T-helper 17 cell (primary cell): ENCODE measurements around the gene HEATR5B. TPM values are rescaled to one million over a fixed set of nuclear protein-coding genes. Genes with fewer than 3 reads are reported as not detected.
A peak's percentile ranks its signal among the peaks of the same experiment; 100 is the strongest.

Source experiments
- ATAC-seq: fragments of 150-1000 bp; cut with Tn5 transposase; 2 replicates; pipeline ENCODE4 v1.10.0; 2021; ENCODE audit warnings: mild to moderate bottlenecking, moderate library complexity
- DNase-seq, 3 donors: peaks; one replicate each; pipeline versions ENCODE4 v3.0.0 to v3.0.0-alpha.2; 2020 to 2021
- H3K9me3 ChIP-seq: one replicate; pipeline ENCODE4 v1.7.0; 2013; ENCODE audit warnings: low read length, mild to moderate bottlenecking; ENCODE audit not compliant: control insufficient read depth, poor library complexity, severe bottlenecking
- H3K27ac Mint-ChIP-seq: one replicate; pipeline ENCODE4 v1.8.0; 2022; ENCODE audit warnings: mild to moderate bottlenecking, moderate library complexity, mixed read lengths
- H3K27me3 Mint-ChIP-seq: one replicate; pipeline ENCODE4 v1.8.0; 2022; ENCODE audit warnings: mixed read lengths
- H3K36me3 Mint-ChIP-seq: one replicate; pipeline ENCODE4 v1.8.0; 2022; ENCODE audit warnings: low read depth, mixed read lengths
- H3K4me1 Mint-ChIP-seq: one replicate; pipeline ENCODE4 v1.8.0; 2022; ENCODE audit warnings: mild to moderate bottlenecking, mixed read lengths
- H3K4me3 Mint-ChIP-seq: one replicate; pipeline ENCODE4 v1.8.0; 2022; ENCODE audit warnings: mild to moderate bottlenecking, moderate library complexity, mixed read lengths
- total RNA-seq, 4 donors: library from RNA in 2 of 4; stranded (reverse) in 2 of 4; gene quantifications; one replicate each; pipeline ENCODE4 v1.2.3 and lab custom pipeline; 2022 to 2026

Gene HEATR5B
- total RNA-seq, 2 donors from 2014 or later: 30.0 to 37.6 TPM

- Mint-ChIP-seq H3K27ac (no peak overlapping the region), H3K4me1 (peaks cover 5% of the 10 kb centered on the region), H3K27me3 (no peaks in the 10 kb centered on the region), H3K4me3 (no peak overlapping the region), H3K36me3 (peaks cover 7% of the 10 kb centered on the region)
- DNase-seq (no peak), ATAC-seq (no peak)
- H3K9me3 ChIP-seq: no peaks in the 10 kb centered on the region
Measured at GRCh38 chr2:37052600-37053332, 31.4 kb downstream of the HEATR5B start.

GRCh38 chr2:37039580-37039979, 44.6 kb downstream of the HEATR5B start:
- H3K9me3 ChIP-seq: no peaks in the 10 kb centered on the region
- H3K4me1 Mint-ChIP-seq: peaks cover 2% of the 10 kb centered on the region
- no peak overlapping the region for H3K27ac Mint-ChIP-seq
- ATAC-seq (no peak), DNase-seq (no peak)
- H3K27me3 Mint-ChIP-seq: no peaks in the 10 kb centered on the region
- H3K4me3 Mint-ChIP-seq: no peak overlapping the region
- peaks cover 2% of the 10 kb centered on the region for H3K36me3 Mint-ChIP-seq

GRCh38 chr2:37037771-37038170, 46.4 kb downstream of the HEATR5B start:
- Mint-ChIP-seq H3K27ac (no peak overlapping the region), H3K36me3 (peaks cover 3% of the 10 kb centered on the region)
- ATAC-seq: no peak

GRCh38 chr2:37029758-37030157, 54.4 kb downstream of the HEATR5B start:
- DNase-seq (no peak), ATAC-seq (no peak)
- Mint-ChIP-seq H3K27ac (no peak overlapping the region), H3K4me1 (peaks cover 2% of the 10 kb centered on the region), H3K4me3 (no peak overlapping the region), H3K27me3 (no peaks in the 10 kb centered on the region), H3K36me3 (peaks cover 8% of the 10 kb centered on the region)
- H3K9me3 ChIP-seq: no peaks in the 10 kb centered on the region

More at GRCh38 chr2:37037771-37038170, 46.4 kb downstream of the HEATR5B start:
- Mint-ChIP-seq H3K4me1 (no peaks in the 10 kb centered on the region), H3K4me3 (no peak overlapping the region), H3K27me3 (no peaks in the 10 kb centered on the region)
- DNase-seq: no peak
- H3K9me3 ChIP-seq: no peaks in the 10 kb centered on the region

- no peak overlapping the region for H3K27ac Mint-ChIP-seq
- H3K4me3 Mint-ChIP-seq: no peak overlapping the region
- no peak for ATAC-seq
- peaks cover 14% of the 10 kb centered on the region for H3K36me3 Mint-ChIP-seq
- peaks cover 4% of the 10 kb centered on the region for H3K4me1 Mint-ChIP-seq
- no peak for DNase-seq
- no peaks in the 10 kb centered on the region for H3K9me3 ChIP-seq
- no peaks in the 10 kb centered on the region for H3K27me3 Mint-ChIP-seq
Measured at GRCh38 chr2:37026050-37026449, 58.1 kb downstream of the HEATR5B start.

DNA sequence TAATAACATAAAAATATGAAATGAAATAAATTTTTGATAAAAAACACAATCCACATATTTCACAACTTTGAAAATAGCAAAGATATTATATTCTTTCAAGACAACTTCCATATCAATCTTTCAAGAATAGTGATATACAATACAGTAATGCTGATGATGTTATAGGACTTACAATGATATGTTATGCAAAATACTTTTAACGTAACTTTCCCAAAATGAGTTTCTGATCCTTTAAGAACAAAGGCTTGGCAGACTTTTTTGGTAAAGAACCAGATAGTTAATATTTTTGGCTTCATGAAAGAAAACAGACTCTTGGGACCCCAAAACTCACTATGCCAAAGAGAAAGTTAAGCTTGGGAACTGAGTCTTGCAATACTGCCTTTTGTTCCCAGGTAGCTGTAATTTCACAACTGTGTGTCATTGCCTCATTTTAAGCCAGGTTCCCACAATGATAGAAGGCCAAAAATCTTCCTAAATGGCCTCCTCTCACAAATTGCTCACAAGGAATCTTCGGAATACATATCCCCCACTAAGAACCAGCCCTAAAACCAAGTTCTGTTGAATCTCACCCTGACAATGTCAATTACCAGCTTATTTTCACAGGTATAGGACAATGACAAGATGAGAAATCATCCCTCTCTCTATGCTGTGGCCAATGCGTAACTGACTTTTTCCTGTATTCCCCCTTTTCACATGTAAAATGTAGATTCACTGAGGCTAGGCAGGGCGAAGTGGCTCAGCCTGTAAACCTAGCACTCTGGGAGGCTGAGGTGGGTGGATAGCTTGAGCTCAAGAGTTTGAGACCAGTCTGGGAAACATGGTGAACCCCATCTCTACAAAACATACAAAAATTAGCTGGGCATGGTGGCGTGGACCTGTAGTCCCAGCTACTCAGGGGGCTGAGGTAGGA, 63.0 kb downstream of the HEATR5B start:
- no peaks in the 10 kb centered on the region for H3K9me3 ChIP-seq
- H3K4me1 Mint-ChIP-seq: peaks cover 6% of the 10 kb centered on the region
- no peak for DNase-seq
- ATAC-seq: no peak
- no peaks in the 10 kb centered on the region for H3K27me3 Mint-ChIP-seq
- no peak overlapping the region for H3K27ac Mint-ChIP-seq
- no peak overlapping the region for H3K4me3 Mint-ChIP-seq
- peaks cover 10% of the 10 kb centered on the region for H3K36me3 Mint-ChIP-seq

DNA sequence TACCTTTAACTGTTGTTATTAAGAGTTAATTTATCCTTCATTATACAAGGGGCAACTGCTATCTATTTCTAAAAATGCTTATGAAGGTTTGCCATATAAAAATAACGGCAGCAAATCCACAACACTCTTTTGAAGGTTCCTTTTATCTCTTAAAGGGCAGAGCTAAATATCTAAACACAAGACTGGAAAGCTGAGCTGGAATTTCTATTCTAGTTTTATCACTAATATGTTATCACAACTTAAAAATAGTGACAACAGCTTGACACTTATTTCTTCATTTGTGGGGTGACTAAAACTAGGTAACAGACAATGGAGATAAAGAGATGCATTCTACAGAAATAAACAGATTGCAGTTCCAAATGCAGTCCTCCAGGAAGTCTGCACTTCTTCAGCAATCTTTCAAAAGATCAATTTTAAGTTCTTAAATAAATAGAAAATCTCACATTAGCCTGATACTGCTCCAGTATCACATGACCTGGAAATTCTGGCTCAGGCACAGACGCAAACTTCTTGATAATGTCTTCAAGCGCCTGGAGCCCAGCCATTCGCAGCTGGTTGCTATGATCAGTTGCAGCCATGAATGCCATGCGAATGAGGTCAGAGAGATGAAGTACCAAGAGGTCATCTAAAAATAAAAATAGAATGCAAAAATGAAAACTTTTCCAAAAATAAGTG, 63.8 kb downstream of the HEATR5B start:
- H3K27ac Mint-ChIP-seq: no peak overlapping the region
- H3K27me3 Mint-ChIP-seq: no peaks in the 10 kb centered on the region
- peaks cover 16% of the 10 kb centered on the region for H3K36me3 Mint-ChIP-seq

GRCh38 chr2:37013315-37013641, 70.9 kb downstream of the HEATR5B start:
- H3K27ac Mint-ChIP-seq: peak overlapping the region; percentile 79
- H3K36me3 Mint-ChIP-seq: peaks cover 16% of the 10 kb centered on the region
- no peaks in the 10 kb centered on the region for H3K9me3 ChIP-seq
- ATAC-seq: no peak
- no peak for DNase-seq
- H3K4me3 Mint-ChIP-seq: peak overlapping the region; percentile 52
- H3K4me1 Mint-ChIP-seq: peaks cover 23% of the 10 kb centered on the region
- H3K27me3 Mint-ChIP-seq: no peaks in the 10 kb centered on the region

More for the DNA sequence above, 63.8 kb downstream of the HEATR5B start:
- DNase-seq: no peak
- Mint-ChIP-seq H3K4me1 (peaks cover 11% of the 10 kb centered on the region), H3K4me3 (no peak overlapping the region)
- ATAC-seq: no peak
- H3K9me3 ChIP-seq: no peaks in the 10 kb centered on the region

DNA sequence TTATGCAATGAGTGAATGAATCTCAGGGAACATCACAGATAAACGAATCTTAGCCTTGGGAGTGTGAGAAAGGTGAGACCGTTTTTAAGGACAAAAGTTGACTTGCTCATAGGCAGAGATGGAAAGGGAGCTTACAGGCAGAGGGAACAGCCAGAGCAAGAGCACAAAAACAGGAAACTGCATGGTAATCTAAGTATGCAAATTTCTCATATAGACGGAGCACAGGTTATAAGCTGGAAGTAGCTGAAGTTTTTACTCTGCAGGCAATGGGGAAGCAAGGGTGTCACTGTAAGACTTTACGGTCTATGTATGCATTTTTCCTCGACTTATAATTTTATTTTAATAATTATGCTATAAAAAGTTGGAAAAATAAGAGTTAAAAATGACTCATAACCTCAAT, 73.0 kb downstream of the HEATR5B start:
- Mint-ChIP-seq H3K36me3 (peaks cover 21% of the 10 kb centered on the region), H3K27ac (peak overlapping the region; percentile 82), H3K4me1 (peaks cover 26% of the 10 kb centered on the region), H3K4me3 (no peak overlapping the region), H3K27me3 (no peaks in the 10 kb centered on the region)
- no peak for DNase-seq
- H3K9me3 ChIP-seq: no peaks in the 10 kb centered on the region
- peak; percentile 40 for ATAC-seq

DNA sequence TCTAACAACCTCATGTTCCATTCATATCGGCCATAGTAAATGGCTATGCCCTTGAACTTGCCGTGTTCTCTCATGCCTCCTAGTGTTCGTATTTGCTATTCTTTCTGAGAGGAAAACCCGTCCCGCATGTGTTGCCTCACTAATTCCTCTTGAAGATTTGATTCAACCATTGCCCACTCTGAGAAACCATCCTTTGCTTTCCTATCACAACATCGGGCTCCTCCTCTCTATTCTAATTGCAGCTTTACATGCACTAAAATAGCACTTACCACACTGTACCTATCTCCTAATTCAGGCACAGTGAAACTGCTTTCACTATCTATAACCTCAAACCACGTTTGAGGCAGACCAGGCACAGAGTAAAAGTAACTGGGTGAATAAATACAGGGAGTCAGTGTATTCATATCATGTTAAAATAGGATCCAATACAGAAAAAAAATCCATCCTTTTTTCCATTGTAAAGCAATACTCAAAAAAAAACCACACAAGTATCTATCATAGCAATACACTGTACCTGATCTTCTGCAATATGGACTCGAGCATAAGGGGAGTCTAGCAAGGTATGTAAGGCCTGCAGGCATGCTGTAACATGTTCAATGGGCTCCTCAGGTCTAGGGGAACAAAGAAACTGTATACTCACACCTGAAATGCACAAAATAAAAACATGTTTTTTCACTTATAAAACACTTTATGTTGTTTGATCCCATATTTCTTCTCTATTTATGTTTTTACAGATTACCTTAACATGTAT, 78.9 kb downstream of the HEATR5B start:
- Mint-ChIP-seq H3K4me1 (peaks cover 21% of the 10 kb centered on the region), H3K36me3 (peaks cover 17% of the 10 kb centered on the region), H3K4me3 (peak overlapping the region; percentile 83)

GRCh38 chr2:37000988-37001556, 83.1 kb downstream of the HEATR5B start:
- Mint-ChIP-seq H3K36me3 (peaks cover 15% of the 10 kb centered on the region), H3K27me3 (no peaks in the 10 kb centered on the region), H3K4me1 (peaks cover 15% of the 10 kb centered on the region), H3K4me3 (no peak overlapping the region), H3K27ac (peak overlapping the region; percentile 39)
- no peaks in the 10 kb centered on the region for H3K9me3 ChIP-seq
- no peak for ATAC-seq
- no peak for DNase-seq

More for the DNA sequence above, 78.9 kb downstream of the HEATR5B start:
- DNase-seq: no peak
- no peaks in the 10 kb centered on the region for H3K9me3 ChIP-seq
- peak; percentile 81 for ATAC-seq
- H3K27me3 Mint-ChIP-seq: no peaks in the 10 kb centered on the region
- H3K27ac Mint-ChIP-seq: peak overlapping the region; percentile 90

DNA sequence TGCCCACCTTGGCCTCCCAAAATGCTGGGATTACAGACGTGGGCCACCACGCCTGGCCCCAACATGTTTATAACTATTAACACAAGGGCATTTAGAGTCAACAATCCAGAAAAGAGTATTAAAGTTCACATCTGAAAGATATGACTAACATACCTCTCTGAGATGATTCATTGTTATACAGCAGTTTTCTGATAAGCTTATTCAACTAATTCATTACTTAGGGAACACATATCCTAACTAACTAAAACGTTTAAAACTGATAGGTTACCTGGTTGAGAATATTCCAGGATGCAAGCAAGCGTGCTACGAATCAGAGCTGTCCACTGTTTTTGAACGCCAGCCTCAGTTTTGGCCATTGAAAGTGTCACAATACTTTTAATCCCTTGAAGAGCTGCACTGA, 83.9 kb downstream of the HEATR5B start:
- Mint-ChIP-seq H3K4me1 (peaks cover 12% of the 10 kb centered on the region), H3K27me3 (no peaks in the 10 kb centered on the region), H3K27ac (no peak overlapping the region), H3K4me3 (no peak overlapping the region), H3K36me3 (peaks cover 14% of the 10 kb centered on the region)
- no peaks in the 10 kb centered on the region for H3K9me3 ChIP-seq
- no peak for DNase-seq
- no peak for ATAC-seq
